GM18861 (cell line): ENCODE results near the gene APC2.

Experiments
- ATAC-seq: cut with Tn5 transposase; IDR thresholded peaks from one replicate; pipeline ENCODE4 v1.9.1; 2021; ENCODE audit not compliant: unreplicated experiment

APC2 gene

GRCh38 chr19:1449467-1450442 lies at the start of gene APC2:
Gene APC2, plus strand, starts transcription at chr19:1450121. Its CDS starts 2,881 bp downstream, at chr19:1453002.
- no peak for ATAC-seq

- ATAC-seq, result no peak
These were observed 49.4 kb upstream of the APC2 start for GRCh38 chr19:1400281-1401137.

GRCh38 chr19:1401138-1401888 lies 48.6 kb upstream of the APC2 start, which contains the start of gene GAMT:
Gene GAMT, minus strand, starts transcription at chr19:1401542. Its CDS starts 66 bp downstream, at chr19:1401476.
- no peak for ATAC-seq

GRCh38 chr19:1401889-1402217 lies 48.1 kb upstream of the APC2 start:
- ATAC-seq, result no peak

GRCh38 chr19:1402411-1403070 lies 47.4 kb upstream of the APC2 start:
- ATAC-seq, result no peak

GRCh38 chr19:1406774-1407527 lies 43.0 kb upstream of the APC2 start:
- peak; percentile 69 for ATAC-seq

- ATAC-seq, result no peak
These were observed 42.2 kb upstream of the APC2 start, which contains the start of gene DAZAP1 for GRCh38 chr19:1407528-1408299. Gene DAZAP1, plus strand, starts transcription at chr19:1407586. Its CDS starts 188 bp downstream, at chr19:1407774.

GRCh38 chr19:1408300-1409203 lies 41.4 kb upstream of the APC2 start:
- no peak for ATAC-seq

GRCh38 chr19:1409204-1410005 lies 40.5 kb upstream of the APC2 start:
- ATAC-seq, result no peak

- no peak for ATAC-seq
These were observed 39.7 kb upstream of the APC2 start for GRCh38 chr19:1410136-1410786.

GRCh38 chr19:1410789-1411188 lies 39.1 kb upstream of the APC2 start:
- no peak for ATAC-seq

- ATAC-seq, result no peak
These were observed 38.4 kb upstream of the APC2 start for GRCh38 chr19:1411255-1412191.

- no peak for ATAC-seq
These were observed 37.5 kb upstream of the APC2 start for GRCh38 chr19:1412323-1412923.

GRCh38 chr19:1412995-1413800 lies 36.7 kb upstream of the APC2 start:
- no peak for ATAC-seq
